ENCODE results near the gene ARHGAP29. TPM values are rescaled to one million over a fixed set of nuclear protein-coding genes. Genes with fewer than 3 reads are reported as not detected.

Gene ARHGAP29
- total and polyA plus RNA-seq, 2 experiments from 2014 or later, result 4.6 to 6.9 TPM

DNA sequence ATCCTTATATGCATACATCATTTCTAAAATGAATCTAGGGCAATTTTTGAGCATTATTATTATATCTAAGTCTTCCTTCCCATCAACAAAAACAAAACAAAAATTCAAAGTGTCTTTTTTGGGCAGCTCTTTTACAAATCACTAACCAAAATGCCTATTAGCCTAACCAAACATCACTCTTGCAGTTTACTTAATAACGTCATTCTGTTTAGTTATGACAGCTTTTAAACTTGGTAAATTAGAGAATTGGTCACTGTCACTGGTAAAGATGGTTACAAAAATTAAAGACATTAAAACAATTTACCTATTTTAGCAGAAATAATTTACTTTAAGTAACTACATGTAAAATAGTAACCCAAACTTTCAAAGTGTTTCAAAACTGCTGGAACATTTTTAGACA is 2.8 kb downstream of the ARHGAP29 start:
- no peak overlapping the region for H3K4me3 Mint-ChIP-seq
- H3K4me2 ChIP-seq, result no peak overlapping the region
- no peak overlapping the region for H3K27ac ChIP-seq (ENCODE audit: low read depth)
- peaks cover 18% of the 10 kb centered on the region for H3K4me1 ChIP-seq (ENCODE audit: insufficient read depth)
- H3K79me2 ChIP-seq (replicated peaks; ENCODE audit: insufficient read depth), result peaks cover 6% of the 10 kb centered on the region; the same call in 1 of the 2 replicates
- H3K4me1 Mint-ChIP-seq, result peaks cover 22% of the 10 kb centered on the region
- peaks cover 39% of the 10 kb centered on the region for H3K27me3 Mint-ChIP-seq (ENCODE audit: insufficient read depth, low read depth, poor library complexity)
- no peaks in the 10 kb centered on the region for H3K9me3 Mint-ChIP-seq
- H3K9me2 ChIP-seq (ENCODE audit: insufficient read depth), result no peaks in the 10 kb centered on the region
- no peak overlapping the region for H2AFZ ChIP-seq
- H4K20me1 ChIP-seq (replicated peaks; ENCODE audit: insufficient read depth), result peaks cover 9% of the 10 kb centered on the region; the same call in 1 of the 2 replicates
- H3K27me3 ChIP-seq (ENCODE audit: insufficient read depth), result peaks cover 47% of the 10 kb centered on the region
- ATAC-seq, result no peak
- H3K36me3 ChIP-seq (ENCODE audit: insufficient read depth), result no peaks in the 10 kb centered on the region
- no peak overlapping the region for H3K27ac Mint-ChIP-seq
- no peaks in the 10 kb centered on the region; the same call in 2 of the 3 replicates for H3K36me3 Mint-ChIP-seq (ENCODE audit: low read depth)
- no peak for TF ChIP-seq CREB1 (CRISPR knock-in tag; IDR thresholded peaks at IDR 0.05; ENCODE audit: low read depth)
- TF ChIP-seq, protein P1, sequence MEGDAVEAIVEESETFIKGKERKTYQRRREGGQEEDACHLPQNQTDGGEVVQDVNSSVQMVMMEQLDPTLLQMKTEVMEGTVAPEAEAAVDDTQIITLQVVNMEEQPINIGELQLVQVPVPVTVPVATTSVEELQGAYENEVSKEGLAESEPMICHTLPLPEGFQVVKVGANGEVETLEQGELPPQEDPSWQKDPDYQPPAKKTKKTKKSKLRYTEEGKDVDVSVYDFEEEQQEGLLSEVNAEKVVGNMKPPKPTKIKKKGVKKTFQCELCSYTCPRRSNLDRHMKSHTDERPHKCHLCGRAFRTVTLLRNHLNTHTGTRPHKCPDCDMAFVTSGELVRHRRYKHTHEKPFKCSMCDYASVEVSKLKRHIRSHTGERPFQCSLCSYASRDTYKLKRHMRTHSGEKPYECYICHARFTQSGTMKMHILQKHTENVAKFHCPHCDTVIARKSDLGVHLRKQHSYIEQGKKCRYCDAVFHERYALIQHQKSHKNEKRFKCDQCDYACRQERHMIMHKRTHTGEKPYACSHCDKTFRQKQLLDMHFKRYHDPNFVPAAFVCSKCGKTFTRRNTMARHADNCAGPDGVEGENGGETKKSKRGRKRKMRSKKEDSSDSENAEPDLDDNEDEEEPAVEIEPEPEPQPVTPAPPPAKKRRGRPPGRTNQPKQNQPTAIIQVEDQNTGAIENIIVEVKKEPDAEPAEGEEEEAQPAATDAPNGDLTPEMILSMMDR (conservative IDR thresholded peaks at IDR 0.05; ENCODE audit: low read depth in 2 of 2), result no peak
- TF ChIP-seq POLR2AphosphoS5 (IDR thresholded peaks at IDR 0.05; ENCODE audit: low read depth), result no peak
- TF ChIP-seq ZNF331 (CRISPR knock-in tag; IDR thresholded peaks at IDR 0.05; ENCODE audit: low read depth), result no peak
- TF ChIP-seq, protein P2, sequence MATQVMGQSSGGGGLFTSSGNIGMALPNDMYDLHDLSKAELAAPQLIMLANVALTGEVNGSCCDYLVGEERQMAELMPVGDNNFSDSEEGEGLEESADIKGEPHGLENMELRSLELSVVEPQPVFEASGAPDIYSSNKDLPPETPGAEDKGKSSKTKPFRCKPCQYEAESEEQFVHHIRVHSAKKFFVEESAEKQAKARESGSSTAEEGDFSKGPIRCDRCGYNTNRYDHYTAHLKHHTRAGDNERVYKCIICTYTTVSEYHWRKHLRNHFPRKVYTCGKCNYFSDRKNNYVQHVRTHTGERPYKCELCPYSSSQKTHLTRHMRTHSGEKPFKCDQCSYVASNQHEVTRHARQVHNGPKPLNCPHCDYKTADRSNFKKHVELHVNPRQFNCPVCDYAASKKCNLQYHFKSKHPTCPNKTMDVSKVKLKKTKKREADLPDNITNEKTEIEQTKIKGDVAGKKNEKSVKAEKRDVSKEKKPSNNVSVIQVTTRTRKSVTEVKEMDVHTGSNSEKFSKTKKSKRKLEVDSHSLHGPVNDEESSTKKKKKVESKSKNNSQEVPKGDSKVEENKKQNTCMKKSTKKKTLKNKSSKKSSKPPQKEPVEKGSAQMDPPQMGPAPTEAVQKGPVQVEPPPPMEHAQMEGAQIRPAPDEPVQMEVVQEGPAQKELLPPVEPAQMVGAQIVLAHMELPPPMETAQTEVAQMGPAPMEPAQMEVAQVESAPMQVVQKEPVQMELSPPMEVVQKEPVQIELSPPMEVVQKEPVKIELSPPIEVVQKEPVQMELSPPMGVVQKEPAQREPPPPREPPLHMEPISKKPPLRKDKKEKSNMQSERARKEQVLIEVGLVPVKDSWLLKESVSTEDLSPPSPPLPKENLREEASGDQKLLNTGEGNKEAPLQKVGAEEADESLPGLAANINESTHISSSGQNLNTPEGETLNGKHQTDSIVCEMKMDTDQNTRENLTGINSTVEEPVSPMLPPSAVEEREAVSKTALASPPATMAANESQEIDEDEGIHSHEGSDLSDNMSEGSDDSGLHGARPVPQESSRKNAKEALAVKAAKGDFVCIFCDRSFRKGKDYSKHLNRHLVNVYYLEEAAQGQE (IDR thresholded peaks at IDR 0.05; ENCODE audit: unreplicated experiment), result no peak
- TF ChIP-seq STAT1 (IDR thresholded peaks at IDR 0.05; ENCODE audit: unreplicated experiment), result no peak
- no peak for TF ChIP-seq EZH2 (IDR thresholded peaks at IDR 0.05; ENCODE audit: low read depth, unreplicated experiment)
- no peak for TF ChIP-seq EZH2phosphoT487 (IDR thresholded peaks at IDR 0.05; ENCODE audit: unreplicated experiment)
- TF ChIP-seq, protein P3, sequence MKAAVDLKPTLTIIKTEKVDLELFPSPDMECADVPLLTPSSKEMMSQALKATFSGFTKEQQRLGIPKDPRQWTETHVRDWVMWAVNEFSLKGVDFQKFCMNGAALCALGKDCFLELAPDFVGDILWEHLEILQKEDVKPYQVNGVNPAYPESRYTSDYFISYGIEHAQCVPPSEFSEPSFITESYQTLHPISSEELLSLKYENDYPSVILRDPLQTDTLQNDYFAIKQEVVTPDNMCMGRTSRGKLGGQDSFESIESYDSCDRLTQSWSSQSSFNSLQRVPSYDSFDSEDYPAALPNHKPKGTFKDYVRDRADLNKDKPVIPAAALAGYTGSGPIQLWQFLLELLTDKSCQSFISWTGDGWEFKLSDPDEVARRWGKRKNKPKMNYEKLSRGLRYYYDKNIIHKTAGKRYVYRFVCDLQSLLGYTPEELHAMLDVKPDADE (IDR thresholded peaks at IDR 0.05), result no peak
- no peak for TF ChIP-seq ZNF114 (CRISPR knock-in tag; IDR thresholded peaks at IDR 0.05)
- TF ChIP-seq, protein P4, sequence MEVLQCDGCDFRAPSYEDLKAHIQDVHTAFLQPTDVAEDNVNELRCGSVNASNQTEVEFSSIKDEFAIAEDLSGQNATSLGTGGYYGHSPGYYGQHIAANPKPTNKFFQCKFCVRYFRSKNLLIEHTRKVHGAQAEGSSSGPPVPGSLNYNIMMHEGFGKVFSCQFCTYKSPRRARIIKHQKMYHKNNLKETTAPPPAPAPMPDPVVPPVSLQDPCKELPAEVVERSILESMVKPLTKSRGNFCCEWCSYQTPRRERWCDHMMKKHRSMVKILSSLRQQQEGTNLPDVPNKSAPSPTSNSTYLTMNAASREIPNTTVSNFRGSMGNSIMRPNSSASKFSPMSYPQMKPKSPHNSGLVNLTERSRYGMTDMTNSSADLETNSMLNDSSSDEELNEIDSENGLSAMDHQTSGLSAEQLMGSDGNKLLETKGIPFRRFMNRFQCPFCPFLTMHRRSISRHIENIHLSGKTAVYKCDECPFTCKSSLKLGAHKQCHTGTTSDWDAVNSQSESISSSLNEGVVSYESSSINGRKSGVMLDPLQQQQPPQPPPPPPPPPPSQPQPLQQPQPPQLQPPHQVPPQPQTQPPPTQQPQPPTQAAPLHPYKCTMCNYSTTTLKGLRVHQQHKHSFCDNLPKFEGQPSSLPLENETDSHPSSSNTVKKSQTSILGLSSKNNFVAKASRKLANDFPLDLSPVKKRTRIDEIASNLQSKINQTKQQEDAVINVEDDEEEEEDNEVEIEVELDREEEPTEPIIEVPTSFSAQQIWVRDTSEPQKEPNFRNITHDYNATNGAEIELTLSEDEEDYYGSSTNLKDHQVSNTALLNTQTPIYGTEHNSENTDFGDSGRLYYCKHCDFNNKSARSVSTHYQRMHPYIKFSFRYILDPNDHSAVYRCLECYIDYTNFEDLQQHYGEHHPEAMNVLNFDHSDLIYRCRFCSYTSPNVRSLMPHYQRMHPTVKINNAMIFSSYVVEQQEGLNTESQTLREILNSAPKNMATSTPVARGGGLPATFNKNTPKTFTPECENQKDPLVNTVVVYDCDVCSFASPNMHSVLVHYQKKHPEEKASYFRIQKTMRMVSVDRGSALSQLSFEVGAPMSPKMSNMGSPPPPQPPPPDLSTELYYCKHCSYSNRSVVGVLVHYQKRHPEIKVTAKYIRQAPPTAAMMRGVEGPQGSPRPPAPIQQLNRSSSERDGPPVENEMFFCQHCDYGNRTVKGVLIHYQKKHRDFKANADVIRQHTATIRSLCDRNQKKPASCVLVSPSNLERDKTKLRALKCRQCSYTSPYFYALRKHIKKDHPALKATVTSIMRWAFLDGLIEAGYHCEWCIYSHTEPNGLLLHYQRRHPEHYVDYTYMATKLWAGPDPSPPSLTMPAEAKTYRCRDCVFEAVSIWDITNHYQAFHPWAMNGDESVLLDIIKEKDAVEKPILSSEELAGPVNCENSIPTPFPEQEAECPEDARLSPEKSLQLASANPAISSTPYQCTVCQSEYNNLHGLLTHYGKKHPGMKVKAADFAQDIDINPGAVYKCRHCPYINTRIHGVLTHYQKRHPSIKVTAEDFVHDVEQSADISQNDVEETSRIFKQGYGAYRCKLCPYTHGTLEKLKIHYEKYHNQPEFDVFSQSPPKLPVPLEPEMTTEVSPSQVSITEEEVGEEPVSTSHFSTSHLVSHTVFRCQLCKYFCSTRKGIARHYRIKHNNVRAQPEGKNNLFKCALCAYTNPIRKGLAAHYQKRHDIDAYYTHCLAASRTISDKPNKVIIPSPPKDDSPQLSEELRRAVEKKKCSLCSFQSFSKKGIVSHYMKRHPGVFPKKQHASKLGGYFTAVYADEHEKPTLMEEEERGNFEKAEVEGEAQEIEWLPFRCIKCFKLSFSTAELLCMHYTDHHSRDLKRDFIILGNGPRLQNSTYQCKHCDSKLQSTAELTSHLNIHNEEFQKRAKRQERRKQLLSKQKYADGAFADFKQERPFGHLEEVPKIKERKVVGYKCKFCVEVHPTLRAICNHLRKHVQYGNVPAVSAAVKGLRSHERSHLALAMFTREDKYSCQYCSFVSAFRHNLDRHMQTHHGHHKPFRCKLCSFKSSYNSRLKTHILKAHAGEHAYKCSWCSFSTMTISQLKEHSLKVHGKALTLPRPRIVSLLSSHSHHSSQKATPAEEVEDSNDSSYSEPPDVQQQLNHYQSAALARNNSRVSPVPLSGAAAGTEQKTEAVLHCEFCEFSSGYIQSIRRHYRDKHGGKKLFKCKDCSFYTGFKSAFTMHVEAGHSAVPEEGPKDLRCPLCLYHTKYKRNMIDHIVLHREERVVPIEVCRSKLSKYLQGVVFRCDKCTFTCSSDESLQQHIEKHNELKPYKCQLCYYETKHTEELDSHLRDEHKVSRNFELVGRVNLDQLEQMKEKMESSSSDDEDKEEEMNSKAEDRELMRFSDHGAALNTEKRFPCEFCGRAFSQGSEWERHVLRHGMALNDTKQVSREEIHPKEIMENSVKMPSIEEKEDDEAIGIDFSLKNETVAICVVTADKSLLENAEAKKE (CRISPR knock-in tag; IDR thresholded peaks at IDR 0.05), result no peak
- TF ChIP-seq JUNB (IDR thresholded peaks at IDR 0.05; ENCODE audit: unreplicated experiment), result no peak
- TF ChIP-seq NANOG (IDR thresholded peaks at IDR 0.05; ENCODE audit: borderline replicate concordance), result no peak
- H3K4me3 ChIP-seq, result no peak overlapping the region
- DNase-seq (ENCODE audit: low spot score), result no peak
- H3F3A ChIP-seq (replicated peaks; ENCODE audit: low read depth), result no peaks in the 10 kb centered on the region

All from GM23338 (cell line).